GM12892 (cell line): ENCODE data around the gene SP100.
A peak's percentile ranks its signal among the peaks of the same experiment; 100 is the strongest.

Source experiments
- DNase-seq: peaks from one replicate; pipeline ENCODE4 v3.0.0; 2011; ENCODE audit not compliant: insufficient read length
- FAIRE-seq: peaks from 2 replicates; lab custom pipeline; 2011; peaks lifted over from hg19 to GRCh38; lab: Jason Lieb, UNC
- POLR2A ChIP-seq: IDR thresholded peaks from 2 replicates; pipeline ENCODE4 v1.6.1; 2011; ENCODE audit warnings: low read depth, low read length, control low read depth
- POLR2AphosphoS5 ChIP-seq: IDR thresholded peaks from 2 replicates; pipeline ENCODE4 v1.6.1; 2011; ENCODE audit warnings: low read depth, low read length, control low read depth
- TAF1 ChIP-seq: IDR thresholded peaks from 2 replicates; pipeline ENCODE4 v1.6.1; 2011; ENCODE audit warnings: low read depth, mild to moderate bottlenecking, control low read depth, low read length, borderline replicate concordance

The SP100 gene

DNA sequence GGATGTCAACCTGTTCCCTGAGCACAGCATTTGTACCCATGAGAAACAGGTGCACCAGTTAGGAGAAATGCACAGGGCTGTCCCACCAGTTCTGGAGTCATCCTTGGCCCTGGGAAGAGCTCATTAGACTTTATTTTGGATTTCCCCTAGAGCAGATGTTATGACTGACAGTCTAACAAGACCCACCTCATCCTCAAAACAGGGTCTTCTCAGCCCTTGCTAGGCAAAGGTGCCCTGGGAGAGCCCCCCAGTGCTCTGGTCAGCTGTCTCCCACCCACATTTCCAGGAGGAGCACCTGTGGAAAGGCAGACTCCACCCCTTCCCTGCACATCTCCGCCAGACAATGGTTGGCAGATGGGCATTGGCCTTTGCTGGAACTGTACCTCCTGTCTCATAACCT, 5.7 kb upstream of the SP100 start:
- no peak for TF ChIP-seq TAF1
- TF ChIP-seq POLR2A, result no peak
- no peak for TF ChIP-seq POLR2AphosphoS5
- DNase-seq (no peak), FAIRE-seq (no peak)

DNA sequence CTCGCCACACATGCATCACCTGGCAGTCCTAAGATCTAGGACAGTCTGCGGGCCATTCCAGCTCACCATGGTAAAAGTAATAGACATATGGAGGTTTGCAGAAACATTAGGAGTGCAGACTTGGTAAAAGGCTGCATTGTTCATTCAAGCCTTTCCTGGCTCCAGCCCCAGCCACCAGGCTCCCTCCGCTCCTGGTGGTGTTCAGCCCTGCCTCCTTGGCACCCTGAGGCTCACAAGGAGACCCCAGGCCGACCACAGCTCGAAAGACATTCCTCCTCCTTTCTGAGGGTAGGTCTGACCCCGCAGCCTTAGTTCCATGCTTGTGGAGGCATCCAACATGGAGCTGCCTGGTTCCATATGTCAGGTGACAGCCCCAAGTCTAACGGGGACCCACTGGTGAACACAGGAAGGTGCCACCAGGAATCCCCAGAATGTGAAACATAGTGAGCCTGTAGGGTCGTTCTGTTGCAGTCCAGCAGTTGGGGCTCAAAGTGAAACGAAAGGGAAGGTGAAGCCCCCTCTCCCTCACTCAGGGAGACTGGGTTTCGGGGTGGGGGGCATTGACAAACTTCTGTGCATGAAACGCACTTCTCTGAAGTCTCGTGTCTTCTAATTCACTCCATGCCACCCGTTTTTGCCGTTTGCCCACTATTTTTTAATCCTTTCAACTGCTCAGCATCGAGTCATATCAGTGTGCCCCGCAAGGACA, 5.0 kb upstream of the SP100 start:
- TF ChIP-seq POLR2AphosphoS5, result no peak
- 0 out of 2 replicates have a peak, but pooled peaks have one; percentile 10 for TF ChIP-seq TAF1
- FAIRE-seq (no peak), DNase-seq (no peak)

DNA sequence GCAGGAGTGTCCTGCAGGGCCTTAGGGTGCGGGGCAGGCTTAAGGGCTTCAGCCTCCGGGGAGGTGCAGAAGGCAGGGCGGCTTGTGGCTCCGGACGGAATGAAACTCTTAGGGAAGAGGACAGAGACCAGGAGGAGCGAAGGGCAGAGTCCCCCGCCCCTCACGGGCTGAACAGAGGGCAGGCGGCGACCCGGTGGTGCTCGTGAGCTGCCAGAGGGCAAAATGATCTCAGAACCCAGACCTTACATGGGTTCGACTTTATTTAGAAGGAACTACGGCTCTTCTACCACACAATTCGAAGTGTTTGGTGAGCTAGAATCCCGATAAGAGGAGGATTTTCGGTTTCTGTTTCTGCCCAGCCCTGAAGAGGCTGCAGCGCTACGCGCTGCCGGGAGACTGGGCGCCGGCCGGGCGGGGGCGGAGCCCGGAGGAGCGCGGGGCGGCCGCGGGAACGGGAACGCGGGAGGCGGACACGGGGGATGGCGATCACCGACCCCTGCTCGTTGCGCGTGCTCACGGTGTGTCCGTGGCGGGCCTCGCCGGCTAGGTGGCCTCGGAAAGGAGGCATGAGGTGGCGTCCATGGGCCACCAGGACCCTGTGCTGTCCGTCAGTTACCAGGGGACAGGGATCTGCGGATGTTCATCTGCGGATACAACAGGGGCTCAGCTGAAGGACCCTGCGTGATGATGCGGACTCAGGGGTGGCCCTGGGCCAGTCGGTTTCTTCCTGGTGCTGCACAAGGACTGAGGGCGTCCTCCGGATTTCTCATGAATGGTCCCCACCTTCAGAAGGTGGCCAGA, 4.2 kb upstream of the SP100 start:
- peak; percentile 33; the same call in 1 of the 2 replicates for TF ChIP-seq POLR2AphosphoS5
- peak; percentile 70; the same call in 1 of the 2 replicates for TF ChIP-seq POLR2A
- 0 out of 2 replicates have a peak, but pooled peaks have one; percentile 23 for TF ChIP-seq TAF1
- FAIRE-seq (peak; percentile 81), DNase-seq (peak; percentile 69)

DNA sequence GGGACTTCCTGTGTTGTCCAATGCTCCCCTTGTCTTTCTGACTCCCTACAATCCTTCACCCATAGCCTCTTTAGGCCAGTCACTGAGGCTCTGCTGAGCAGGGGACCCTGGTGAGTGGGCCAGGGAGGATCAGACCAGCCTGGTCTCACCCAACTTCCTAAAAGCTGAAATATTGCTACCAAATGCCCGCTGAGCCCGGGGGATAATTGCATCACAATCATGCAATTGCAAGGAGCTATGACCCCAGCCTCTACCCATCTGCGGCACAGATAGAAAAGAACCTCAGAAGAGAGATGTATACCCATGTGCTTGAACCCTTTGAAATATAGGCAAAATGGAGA, 3.7 kb upstream of the SP100 start:
- FAIRE-seq (no peak), DNase-seq (no peak)
- TF ChIP-seq POLR2AphosphoS5, result no peak
- TF ChIP-seq POLR2A, result no peak
- no peak for TF ChIP-seq TAF1

DNA sequence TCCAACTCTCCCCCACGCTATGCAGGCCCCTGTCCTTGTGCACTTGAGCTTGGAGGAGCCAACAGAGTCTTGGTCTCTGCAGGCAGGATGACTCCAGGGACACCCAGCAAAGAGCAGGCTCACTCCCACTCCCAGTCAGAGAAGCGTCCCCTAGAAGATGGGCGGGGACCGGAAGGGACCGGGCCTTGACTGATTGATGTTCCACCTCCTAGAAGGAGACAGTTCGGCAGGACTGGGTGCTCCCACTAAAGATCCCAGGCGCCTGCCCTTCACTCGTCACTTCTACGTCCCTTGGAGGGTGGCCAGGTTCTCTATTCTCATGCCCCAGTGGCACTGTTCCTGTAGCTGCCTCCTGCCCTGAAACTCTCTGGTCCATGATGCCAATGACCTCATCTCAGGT, 3.2 kb upstream of the SP100 start:
- DNase-seq, result no peak
- TF ChIP-seq TAF1 (no peak), POLR2AphosphoS5 (no peak), POLR2A (no peak)
- FAIRE-seq, result no peak

DNA sequence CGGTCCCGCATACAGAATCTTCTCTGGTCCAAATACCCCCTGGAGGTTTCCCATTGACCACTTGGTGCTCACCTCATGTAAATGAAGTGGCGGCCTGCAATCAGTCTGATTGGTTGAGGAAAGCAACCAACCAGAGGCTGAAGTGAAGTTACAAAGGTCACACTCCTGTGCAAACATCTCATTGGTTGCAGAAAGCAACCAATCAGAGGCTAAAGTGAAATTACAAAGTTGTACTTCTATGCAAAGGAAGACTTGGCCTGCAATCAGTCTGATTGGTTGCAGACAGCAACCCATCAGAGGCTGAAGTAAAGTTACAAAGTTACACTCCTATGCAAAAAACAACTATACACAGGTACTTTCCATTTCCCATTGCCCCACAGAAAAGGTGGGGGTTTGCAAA, 2.5 kb upstream of the SP100 start:
- FAIRE-seq (no peak), DNase-seq (no peak)
- TF ChIP-seq POLR2AphosphoS5 (no peak), POLR2A (no peak), TAF1 (no peak)

DNA sequence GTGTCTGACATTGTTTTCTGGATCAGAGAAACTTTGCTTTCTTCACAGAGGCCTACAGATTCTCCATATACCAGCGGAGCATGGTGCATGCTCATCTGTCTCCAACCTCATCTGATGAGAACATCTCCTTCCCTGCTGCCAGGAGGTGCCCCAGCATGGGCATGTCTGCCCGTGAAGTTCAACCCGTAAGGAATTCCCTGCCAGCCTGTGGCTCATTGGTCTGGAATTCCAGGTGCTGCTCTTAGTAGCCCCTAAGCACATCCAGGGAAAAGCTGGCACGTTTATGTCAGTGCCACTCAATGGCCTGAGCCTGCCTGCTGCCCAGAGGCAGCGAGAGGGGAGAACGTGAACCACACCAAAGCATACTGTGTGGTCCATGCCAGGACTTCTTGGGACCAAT, 1.7 kb upstream of the SP100 start:
- DNase-seq (no peak), FAIRE-seq (no peak)
- TF ChIP-seq TAF1, result no peak
- TF ChIP-seq POLR2A, result no peak
- no peak for TF ChIP-seq POLR2AphosphoS5

DNA sequence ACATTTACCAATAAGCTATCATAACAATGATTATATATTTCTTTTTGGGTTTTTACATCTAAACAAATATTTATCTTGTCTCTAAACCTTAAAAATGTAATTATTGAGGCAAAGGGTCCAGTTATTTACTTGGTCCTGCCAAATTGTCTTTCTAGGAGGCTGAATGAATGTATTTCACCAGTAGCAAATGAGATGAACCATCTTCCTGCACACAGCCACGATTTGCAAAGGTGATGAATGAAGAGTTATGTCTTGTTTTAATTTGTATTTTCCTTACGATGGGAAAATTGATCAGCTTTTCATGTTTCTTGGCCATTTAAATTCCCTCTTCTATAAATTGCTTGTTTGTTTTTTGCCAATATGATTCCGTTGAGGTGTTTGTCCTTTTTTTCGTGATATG, 1.4 kb downstream of the SP100 start:
- FAIRE-seq (peak; percentile 53), DNase-seq (no peak)
- TF ChIP-seq TAF1 (no peak), POLR2AphosphoS5 (no peak), POLR2A (no peak)

DNA sequence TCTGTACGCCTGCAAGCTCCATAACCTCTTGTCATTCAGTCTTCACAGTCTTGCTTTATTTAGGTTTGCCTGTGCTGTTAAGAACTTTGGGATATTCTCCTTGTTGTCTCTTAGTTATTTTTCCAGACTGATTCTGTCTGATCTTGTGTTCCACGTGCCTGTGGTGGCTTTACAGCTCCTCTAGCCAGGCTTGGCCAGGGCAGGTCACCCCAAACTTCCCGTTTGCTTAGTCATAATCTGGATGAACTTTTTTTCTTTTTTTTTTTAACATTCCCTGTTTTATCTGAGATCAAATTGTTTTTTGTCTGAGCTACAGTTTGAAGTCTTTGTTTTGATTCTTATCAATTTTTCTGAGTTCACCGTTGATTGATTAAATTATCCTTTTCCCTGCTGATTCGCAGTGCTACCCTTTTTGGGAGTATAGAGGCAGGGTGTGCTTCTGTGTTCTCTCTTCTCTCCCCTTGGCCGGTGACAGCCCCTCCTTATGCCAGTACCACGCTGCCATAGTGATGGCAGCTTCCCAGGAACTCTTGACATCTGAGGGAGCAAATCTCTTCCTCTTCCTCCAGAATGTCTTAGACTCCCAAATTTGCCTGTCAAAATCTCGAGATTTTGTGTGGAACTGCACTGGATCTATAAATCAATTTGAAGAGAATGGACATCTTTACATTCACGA, 2.5 kb downstream of the SP100 start:
- FAIRE-seq, result peak; percentile 56
- no peak for DNase-seq
- TF ChIP-seq TAF1 (no peak), POLR2A (no peak), POLR2AphosphoS5 (no peak)

DNA sequence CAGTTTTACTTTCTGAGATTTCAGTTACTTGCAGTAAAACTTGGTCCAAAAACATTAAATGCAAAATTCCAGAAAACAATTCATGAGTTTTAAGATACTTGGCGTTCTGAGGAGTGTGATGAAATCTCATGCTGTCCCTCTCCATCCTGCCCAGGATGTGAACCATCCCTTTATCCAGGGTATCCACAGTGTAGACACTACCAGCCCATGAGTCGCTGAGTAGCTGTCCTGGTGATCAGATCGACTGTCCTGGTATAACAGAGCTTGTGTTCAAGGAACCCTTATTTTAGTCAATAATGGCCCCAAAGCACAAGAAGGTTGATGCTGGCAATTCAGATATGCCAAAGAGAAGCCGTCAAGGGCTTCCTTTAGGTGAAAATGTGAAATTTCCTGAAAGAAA, 3.2 kb downstream of the SP100 start:
- FAIRE-seq (peak; percentile 70), DNase-seq (no peak)
- TF ChIP-seq TAF1 (no peak), POLR2AphosphoS5 (no peak), POLR2A (no peak)

DNA sequence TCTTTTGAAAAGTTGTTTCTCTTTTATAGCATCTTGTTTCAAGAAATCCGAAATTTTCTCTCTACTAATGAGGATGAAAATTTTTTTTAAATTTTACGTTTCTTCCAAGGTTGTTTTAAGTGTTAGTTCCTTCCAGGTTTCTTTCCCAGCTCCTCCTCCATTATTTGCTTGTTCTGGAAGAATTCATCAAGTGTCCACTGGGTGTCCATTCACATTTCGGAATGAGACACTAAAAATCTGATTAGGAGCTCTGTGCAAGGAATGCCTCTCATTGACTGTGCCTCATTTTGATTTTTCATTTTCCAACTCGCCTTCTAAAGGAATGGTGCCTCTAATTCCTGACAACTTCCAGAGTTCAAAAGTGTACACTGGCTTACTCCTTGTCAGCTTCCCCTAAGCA, 6.1 kb downstream of the SP100 start:
- FAIRE-seq, result no peak
- no peak for DNase-seq
- TF ChIP-seq POLR2AphosphoS5 (no peak), POLR2A (no peak), TAF1 (no peak)
